AG09319 (cell line): Measurements from ENCODE around the gene NPB.
A peak's percentile ranks its signal among the peaks of the same experiment; 100 is the strongest.

ENCODE experiments used
- DNase-seq: peaks from one replicate; pipeline ENCODE4 v3.0.0-alpha.2; 2010; ENCODE audit warnings: low read depth; ENCODE audit errors: extremely low read depth
- CTCF ChIP-seq: IDR thresholded peaks from 2 replicates; pipeline ENCODE4 v1.5.1; 2011; ENCODE audit warnings: low read depth, mild to moderate bottlenecking, inconsistent platforms, low read length, moderate library complexity

NPB gene

GRCh38 chr17:81922566-81923301 is 20.7 kb downstream of the NPB start:
- DNase-seq, result no peak
- no peak for TF ChIP-seq CTCF

- DNase-seq, result no peak
Observed at GRCh38 chr17:81923302-81924260, 21.5 kb downstream of the NPB start.

GRCh38 chr17:81924557-81925532 is 22.8 kb downstream of the NPB start:
- TF ChIP-seq CTCF, result no peak

More at GRCh38 chr17:81923302-81924260, 21.5 kb downstream of the NPB start:
- no peak for TF ChIP-seq CTCF

GRCh38 chr17:81925860-81926450 is 23.9 kb downstream of the NPB start:
- DNase-seq, result no peak
- TF ChIP-seq CTCF, result no peak

More at GRCh38 chr17:81924557-81925532, 22.8 kb downstream of the NPB start:
- no peak for DNase-seq

GRCh38 chr17:81926451-81927151 is 24.6 kb downstream of the NPB start:
- no peak for TF ChIP-seq CTCF
- DNase-seq, result peak; percentile 65

DNA sequence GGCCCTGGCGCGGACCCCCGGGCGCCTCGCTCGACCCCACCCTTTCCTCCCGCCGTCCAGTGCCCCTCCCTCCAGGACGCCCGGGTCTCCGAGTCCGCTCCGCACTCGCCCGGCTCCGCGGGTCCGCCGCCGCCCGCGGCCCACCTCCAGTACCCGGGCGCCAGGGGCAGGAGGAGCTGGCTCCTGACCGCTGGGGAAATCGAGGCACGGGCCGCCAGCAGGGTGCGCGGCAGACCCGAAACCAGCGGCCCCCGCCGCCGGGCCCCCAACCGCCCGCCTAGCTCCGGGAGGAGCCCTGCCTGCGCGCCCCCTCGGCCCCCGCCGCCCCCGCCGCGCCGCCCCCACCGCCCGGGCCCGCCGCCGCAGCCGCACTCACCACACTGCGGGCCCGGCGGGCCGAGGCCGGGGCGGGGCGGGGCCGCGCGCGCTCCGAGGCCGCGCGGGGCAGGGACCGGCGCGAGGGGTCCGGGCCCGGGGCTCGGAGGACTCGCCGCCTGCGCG is 25.2 kb downstream of the NPB start:
- TF ChIP-seq CTCF, result no peak
- DNase-seq, result no peak
